Mesenchymal stem cell (in vitro differentiated cells and primary cell): ENCODE data around the gene EFCAB11.
"Not testable (repeated sequence)": the region's sequence is repeated elsewhere in the genome, so short reads cannot be mapped to it uniquely, and the experiment has no call there.

ENCODE experiments used
- DNase-seq: peaks from one replicate; pipeline ENCODE4 v3.0.0-alpha.2; 2013
- H2AFZ ChIP-seq: one replicate; pipeline ENCODE4 v1.6.1; 2013; ENCODE audit warnings: low read depth, mild to moderate bottlenecking, control low read depth, inconsistent platforms, low read length, moderate library complexity
- H2AK5ac ChIP-seq: 2 replicates; pipeline ENCODE4 v1.6.1; 2013; ENCODE audit warnings: low read length, moderate library complexity, mild to moderate bottlenecking, inconsistent platforms; ENCODE audit not compliant: severe bottlenecking
- H2BK120ac ChIP-seq: one replicate; pipeline ENCODE4 v1.6.1; 2013; ENCODE audit warnings: low read depth, mild to moderate bottlenecking, inconsistent platforms, low read length, moderate library complexity
- H2BK12ac ChIP-seq, 2 experiments: one replicate each; pipeline ENCODE4 v1.6.1; 2013; ENCODE audit warnings: inconsistent platforms in 2 of 2, low read length in 2 of 2, mild to moderate bottlenecking in 2 of 2, moderate library complexity in 2 of 2, control low read depth in 1 of 2
- H2BK15ac ChIP-seq: one replicate; pipeline ENCODE4 v1.6.1; 2013; ENCODE audit warnings: mild to moderate bottlenecking, low read depth, inconsistent platforms; ENCODE audit not compliant: poor library complexity, severe bottlenecking
- H2BK5ac ChIP-seq: 2 replicates; pipeline ENCODE4 v1.6.1; 2013; ENCODE audit warnings: low read depth, mild to moderate bottlenecking, low read length, control low read depth, inconsistent platforms; ENCODE audit not compliant: poor library complexity, severe bottlenecking
- H3K14ac ChIP-seq, 2 experiments: one replicate each; pipeline ENCODE4 v1.6.1; 2013; ENCODE audit warnings: inconsistent platforms in 2 of 2, low read length in 2 of 2, control low read depth in 1 of 2, mild to moderate bottlenecking in 1 of 2, moderate library complexity in 1 of 2
- H3K18ac ChIP-seq, 2 experiments: one replicate each; pipeline ENCODE4 v1.6.1; 2013; ENCODE audit warnings: inconsistent platforms in 2 of 2, low read length in 2 of 2, control low read depth in 1 of 2, low read depth in 1 of 2, mild to moderate bottlenecking in 1 of 2
- H3K23ac ChIP-seq, 2 experiments: one replicate each; pipeline ENCODE4 v1.6.1; 2013; ENCODE audit warnings: inconsistent platforms in 2 of 2, low read length in 2 of 2, mild to moderate bottlenecking in 2 of 2, moderate library complexity in 2 of 2, control low read depth in 1 of 2
- H3K27ac ChIP-seq: 2 replicates; pipeline ENCODE4 v1.5.1; 2013; ENCODE audit warnings: mild to moderate bottlenecking, moderate library complexity, low read length, control low read depth, inconsistent platforms; ENCODE audit not compliant: poor library complexity, severe bottlenecking
- H3K27me3 ChIP-seq, 2 experiments: 2 replicates each; pipeline versions ENCODE4 v1.6.1 to v1.7.0; 2013; ENCODE audit warnings: low read length in 2 of 2, mild to moderate bottlenecking in 2 of 2, moderate library complexity in 2 of 2, control low read depth in 1 of 2, inconsistent platforms in 1 of 2; ENCODE audit not compliant: control insufficient read depth in 1 of 2, insufficient read depth in 1 of 2
- H3K36me3 ChIP-seq, 2 experiments: 2 replicates each; pipeline versions ENCODE4 v1.6.1 to v1.7.0; 2013; ENCODE audit warnings: low read length in 2 of 2, control low read depth in 1 of 2, inconsistent platforms in 1 of 2, low read depth in 1 of 2, mild to moderate bottlenecking in 1 of 2; ENCODE audit not compliant: insufficient read depth in 2 of 2, control insufficient read depth in 1 of 2
- H3K4ac ChIP-seq, 2 experiments: one replicate each; pipeline ENCODE4 v1.6.1; 2013; ENCODE audit warnings: inconsistent platforms in 2 of 2, low read length in 2 of 2, mild to moderate bottlenecking in 2 of 2, moderate library complexity in 2 of 2, control low read depth in 1 of 2, low read depth in 1 of 2
- H3K4me1 ChIP-seq: 2 replicates; pipeline ENCODE4 v1.6.1; 2013; ENCODE audit warnings: low read depth, low read length, control low read depth; ENCODE audit not compliant: control insufficient read depth, insufficient read depth
- H3K4me2 ChIP-seq: 2 replicates; pipeline ENCODE4 v1.6.1; 2013; ENCODE audit warnings: low read length, mild to moderate bottlenecking, inconsistent platforms; ENCODE audit not compliant: poor library complexity, severe bottlenecking
- H3K4me3 ChIP-seq, 2 experiments: 2 replicates each; pipeline versions ENCODE4 v1.5.1 to v1.7.0; 2013; ENCODE audit warnings: low read length in 2 of 2, mild to moderate bottlenecking in 2 of 2, control low read depth in 1 of 2, low read depth in 1 of 2; ENCODE audit not compliant: insufficient read depth in 1 of 2
- H3K79me1 ChIP-seq: replicated peaks from 2 replicates; pipeline ENCODE4 v1.6.1; 2013; ENCODE audit warnings: mild to moderate bottlenecking, control low read depth, low read length, inconsistent platforms; ENCODE audit not compliant: poor library complexity, severe bottlenecking
- H3K9ac ChIP-seq: 2 replicates; pipeline ENCODE4 v1.7.0; 2013; ENCODE audit warnings: mild to moderate bottlenecking, low read length, moderate library complexity
- H3K9me3 ChIP-seq: 2 replicates; pipeline ENCODE4 v1.7.0; 2013; ENCODE audit warnings: mild to moderate bottlenecking, low read length; ENCODE audit not compliant: control insufficient read depth
- H4K8ac ChIP-seq: one replicate; pipeline ENCODE4 v1.6.1; 2013; ENCODE audit warnings: inconsistent platforms, mild to moderate bottlenecking, low read length, moderate library complexity
- H4K91ac ChIP-seq: one replicate; pipeline ENCODE4 v1.6.1; 2013; ENCODE audit warnings: mild to moderate bottlenecking, low read length, inconsistent platforms
- WGBS: methylation state at CpG from one replicate; pipeline ENCODE4 v1.1.7; 2013; ENCODE audit warnings: mixed read lengths; 5-methylcytosine and 5-hydroxymethylcytosine counted together

EFCAB11 gene

GRCh38 chr14:89874091-89874490, 80.4 kb downstream of the EFCAB11 start:
- not testable (repeated sequence) for H3K18ac ChIP-seq, H2AK5ac ChIP-seq, H3K4me1 ChIP-seq, H3K4me2 ChIP-seq, H3K27ac ChIP-seq, H2BK15ac ChIP-seq, DNase-seq, H3K9ac ChIP-seq, H3K14ac ChIP-seq, H2BK5ac ChIP-seq, H4K8ac ChIP-seq, H2AFZ ChIP-seq, H3K27me3 ChIP-seq, H2BK12ac ChIP-seq, H3K4me3 ChIP-seq, H3K23ac ChIP-seq, H4K91ac ChIP-seq, H2BK120ac ChIP-seq, H3K36me3 ChIP-seq, H3K9me3 ChIP-seq, H3K4ac ChIP-seq, H3K79me1 ChIP-seq
- WGBS: 70% methylated on average over 3 of the region's 3 CpGs

GRCh38 chr14:89870316-89870715, 84.2 kb downstream of the EFCAB11 start:
- Histone ChIP-seq H3K23ac (no peak overlapping the region), H3K79me1 (no peaks in the 10 kb centered on the region), H3K9ac (no peak overlapping the region), H2AFZ (no peak overlapping the region), H3K27ac (no peak overlapping the region), H2BK5ac (no peak overlapping the region), H3K18ac (no peak overlapping the region), H3K36me3 (no peaks in the 10 kb centered on the region), H3K4me2 (no peak overlapping the region), H3K4me3 (no peak overlapping the region), H2AK5ac (no peak overlapping the region), H3K9me3 (no peaks in the 10 kb centered on the region), H3K27me3 (no peaks in the 10 kb centered on the region), H4K91ac (no peak overlapping the region), H2BK12ac (no peak overlapping the region), H3K4ac (no peak overlapping the region), H2BK120ac (no peak overlapping the region), H3K14ac (no peak overlapping the region), H3K4me1 (peaks cover 1% of the 10 kb centered on the region), H2BK15ac (no peak overlapping the region), H4K8ac (no peak overlapping the region)
- WGBS: no CpG with 5 or more reads among the region's 2 CpGs
- no peak for DNase-seq

GRCh38 chr14:89869606-89870005, 84.9 kb downstream of the EFCAB11 start:
- no peak overlapping the region for H2AFZ ChIP-seq
- no peak overlapping the region for H4K8ac ChIP-seq
- no peak overlapping the region for H3K18ac ChIP-seq
- no peak for DNase-seq
- H2BK15ac ChIP-seq: no peak overlapping the region
- H3K9me3 ChIP-seq: no peaks in the 10 kb centered on the region
- H2BK12ac ChIP-seq: no peak overlapping the region
- H2AK5ac ChIP-seq: no peak overlapping the region
- no peak overlapping the region for H2BK120ac ChIP-seq
- no peak overlapping the region for H3K27ac ChIP-seq
- no peak overlapping the region for H4K91ac ChIP-seq
- no peaks in the 10 kb centered on the region for H3K27me3 ChIP-seq
- no peak overlapping the region for H3K4ac ChIP-seq
- no peak overlapping the region for H3K9ac ChIP-seq
- H3K79me1 ChIP-seq: no peaks in the 10 kb centered on the region
- no peak overlapping the region for H3K4me3 ChIP-seq
- no peak overlapping the region for H3K4me2 ChIP-seq
- H2BK5ac ChIP-seq: no peak overlapping the region
- peak overlapping the region in 1 of 2 experiments; percentile 47 for H3K14ac ChIP-seq
- WGBS: 89% methylated on average over 2 of the region's 2 CpGs
- H3K23ac ChIP-seq: no peak overlapping the region
- no peaks in the 10 kb centered on the region for H3K36me3 ChIP-seq
- peaks cover 1% of the 10 kb centered on the region for H3K4me1 ChIP-seq

- Histone ChIP-seq H3K4ac (no peak overlapping the region), H4K91ac (no peak overlapping the region), H3K27me3 (no peaks in the 10 kb centered on the region), H3K9me3 (no peaks in the 10 kb centered on the region), H2BK120ac (no peak overlapping the region), H2BK15ac (no peak overlapping the region), H3K4me1 (peaks cover 1% of the 10 kb centered on the region), H3K9ac (peak overlapping the region; percentile 11), H4K8ac (no peak overlapping the region), H2BK5ac (no peak overlapping the region), H3K14ac (no peak overlapping the region), H3K4me2 (no peak overlapping the region), H2AK5ac (no peak overlapping the region), H3K4me3 (no peak overlapping the region), H2BK12ac (no peak overlapping the region), H3K36me3 (no peaks in the 10 kb centered on the region), H2AFZ (no peak overlapping the region), H3K27ac (no peak overlapping the region), H3K79me1 (no peaks in the 10 kb centered on the region), H3K23ac (no peak overlapping the region), H3K18ac (no peak overlapping the region)
- no peak for DNase-seq
- 95% methylated on average over 2 of the region's 3 CpGs for WGBS
Observed at GRCh38 chr14:89866458-89866857, 88.1 kb downstream of the EFCAB11 start.
